Choroid plexus epithelial cell (primary cell): ENCODE data around the gene BEND5.

Experiments
- DNase-seq: peaks from one replicate; pipeline ENCODE4 v3.0.0-alpha.2; 2010; ENCODE audit warnings: low read depth
- H3K4me3 ChIP-seq: 2 replicates; pipeline ENCODE4 v1.5.1; 2011; ENCODE audit warnings: low read depth, mild to moderate bottlenecking, control low read depth, low read length, moderate library complexity
- CTCF ChIP-seq: conservative IDR thresholded peaks from 2 replicates; pipeline ENCODE4 v1.5.1; 2011; ENCODE audit warnings: low read depth, mild to moderate bottlenecking, control low read depth, inconsistent platforms, low read length, moderate library complexity

The BEND5 gene

GRCh38 chr1:48767975-48768510 is 8.6 kb downstream of the BEND5 start:
- DNase-seq, result no peak
- TF ChIP-seq CTCF, result no peak
- no peak overlapping the region for H3K4me3 ChIP-seq

GRCh38 chr1:48765335-48765734 is 11.4 kb downstream of the BEND5 start:
- DNase-seq, result no peak
- H3K4me3 ChIP-seq, result no peak overlapping the region
- TF ChIP-seq CTCF, result no peak

GRCh38 chr1:48761986-48762385 is 14.7 kb downstream of the BEND5 start:
- DNase-seq, result no peak
- no peak for TF ChIP-seq CTCF

GRCh38 chr1:48761411-48761810 is 15.3 kb downstream of the BEND5 start:
- DNase-seq, result no peak
- no peak overlapping the region for H3K4me3 ChIP-seq
- TF ChIP-seq CTCF, result no peak

More at GRCh38 chr1:48761986-48762385, 14.7 kb downstream of the BEND5 start:
- no peak overlapping the region for H3K4me3 ChIP-seq

- TF ChIP-seq CTCF, result no peak
- no peak for DNase-seq
- H3K4me3 ChIP-seq, result no peak overlapping the region
Measured at GRCh38 chr1:48760857-48761256, 15.8 kb downstream of the BEND5 start.

- no peak for TF ChIP-seq CTCF
- no peak overlapping the region for H3K4me3 ChIP-seq
Measured at GRCh38 chr1:48758976-48759375, 17.7 kb downstream of the BEND5 start.

GRCh38 chr1:48757363-48757762 is 19.3 kb downstream of the BEND5 start:
- H3K4me3 ChIP-seq, result no peak overlapping the region
- no peak for TF ChIP-seq CTCF

More at GRCh38 chr1:48758976-48759375, 17.7 kb downstream of the BEND5 start:
- no peak for DNase-seq

More at GRCh38 chr1:48757363-48757762, 19.3 kb downstream of the BEND5 start:
- DNase-seq, result no peak
